GM21423 (cell line): Measurements from ENCODE around the gene MEF2B.
"Not testable (repeated sequence)": the region's sequence is repeated elsewhere in the genome, so short reads cannot be mapped to it uniquely, and the experiment has no call there.

Source experiments
- ATAC-seq: cut with Tn5 transposase; IDR thresholded peaks from one replicate; pipeline ENCODE4 v1.9.1; 2021; ENCODE audit warnings: mild to moderate bottlenecking, moderate library complexity; ENCODE audit not compliant: unreplicated experiment

The MEF2B gene

GRCh38 chr19:19157808-19158207 lies 12.3 kb downstream of the MEF2B start:
- ATAC-seq, result no peak

GRCh38 chr19:19155495-19156219 lies 14.4 kb downstream of the MEF2B start:
- peak; percentile 70 for ATAC-seq

- no peak for ATAC-seq
Measured at GRCh38 chr19:19154768-19155494, 15.1 kb downstream of the MEF2B start.

- no peak for ATAC-seq
Measured at GRCh38 chr19:19152668-19153384, 17.2 kb downstream of the MEF2B start.

GRCh38 chr19:19151418-19151817 lies 18.6 kb downstream of the MEF2B start:
- peak; percentile 50 for ATAC-seq

GRCh38 chr19:19149435-19149834 lies 20.6 kb downstream of the MEF2B start:
- ATAC-seq, result no peak

- ATAC-seq, result not testable (repeated sequence)
Measured at GRCh38 chr19:19148504-19148903, 21.6 kb downstream of the MEF2B start.

- no peak for ATAC-seq
Measured at GRCh38 chr19:19147344-19147743, 22.7 kb downstream of the MEF2B start.

- ATAC-seq, result no peak
Measured at GRCh38 chr19:19146865-19147264, 23.2 kb downstream of the MEF2B start.

- no peak for ATAC-seq
Measured at GRCh38 chr19:19145684-19146608, 24.1 kb downstream of the MEF2B start.

- ATAC-seq, result no peak
Measured at GRCh38 chr19:19145281-19145680, 24.8 kb downstream of the MEF2B start.

GRCh38 chr19:19142347-19142746 lies 27.7 kb downstream of the MEF2B start:
- ATAC-seq, result no peak

GRCh38 chr19:19140476-19140875 lies 29.6 kb downstream of the MEF2B start:
- ATAC-seq, result no peak

- no peak for ATAC-seq
Measured at GRCh38 chr19:19139876-19140229, 30.2 kb downstream of the MEF2B start.

- peak; percentile 99 for ATAC-seq
Measured at GRCh38 chr19:19138109-19138981, 31.7 kb downstream of the MEF2B start, which contains the start of gene TMEM161A. TSS of gene TMEM161A (minus strand) at chr19:19138478. CDS start at chr19:19138428, 50 bp downstream.

GRCh38 chr19:19137556-19138108 lies 32.4 kb downstream of the MEF2B start:
- ATAC-seq, result no peak

- ATAC-seq, result not testable (repeated sequence)
Measured at GRCh38 chr19:19135713-19136112, 34.4 kb downstream of the MEF2B start.

- no peak for ATAC-seq
Measured at GRCh38 chr19:19134687-19135158, 35.3 kb downstream of the MEF2B start.

- ATAC-seq, result no peak
Measured at GRCh38 chr19:19133985-19134384, 36.1 kb downstream of the MEF2B start.
